Calu3 (cell line): Measurements from ENCODE around the gene STX12. TPM values are rescaled to one million over a fixed set of nuclear protein-coding genes. Genes with fewer than 3 reads are reported as not detected.

Source experiments
- BruUV-seq: library from RNA; stranded (reverse); fragments of 400-500 nt; replicated peaks from 2 replicates; lab custom pipeline; 2021; lab: Mats Ljungman, UMichigan
- CTCF ChIA-PET: fragments of 300-600 bp; sonication (Branson Sonifier 250); formaldehyde crosslinking; loops from one replicate; lab custom pipeline; 2022; ENCODE audit warnings: antibody characterized with exemption; lab: Charles Lee
- DNase-seq: peaks from one replicate; pipeline ENCODE4 v3.0.0; 2022
- H3K27ac Mint-ChIP-seq: one replicate; pipeline ENCODE4 v1.8.0; 2022; ENCODE audit warnings: mixed read lengths; ENCODE audit not compliant: unreplicated experiment
- H3K27me3 Mint-ChIP-seq: one replicate; pipeline ENCODE4 v1.8.0; 2022; ENCODE audit warnings: mixed read lengths; ENCODE audit not compliant: unreplicated experiment
- H3K36me3 Mint-ChIP-seq: one replicate; pipeline ENCODE4 v1.8.0; 2022; ENCODE audit warnings: mild to moderate bottlenecking, moderate library complexity, mixed read lengths; ENCODE audit not compliant: insufficient read depth, unreplicated experiment
- H3K4me1 Mint-ChIP-seq: one replicate; pipeline ENCODE4 v1.8.0; 2022; ENCODE audit warnings: mild to moderate bottlenecking, low read depth, mixed read lengths; ENCODE audit not compliant: unreplicated experiment
- H3K4me3 Mint-ChIP-seq: one replicate; pipeline ENCODE4 v1.8.0; 2022; ENCODE audit warnings: mild to moderate bottlenecking, low read depth, moderate library complexity, mixed read lengths; ENCODE audit not compliant: unreplicated experiment
- H3K9me3 Mint-ChIP-seq: one replicate; pipeline ENCODE4 v1.8.0; 2022; ENCODE audit warnings: low read depth, mixed read lengths; ENCODE audit not compliant: unreplicated experiment
- CTCF ChIP-seq: fragments of 200-600 bp; IDR thresholded peaks from one replicate; pipeline ENCODE4 v1.8.0; 2022; ENCODE audit warnings: antibody characterized with exemption; ENCODE audit not compliant: unreplicated experiment
- intact Hi-C: fragments of 100-400 bp; cut with micrococcal nuclease; formaldehyde crosslinking; loops from one replicate; pipeline ENCODE4 v1.10.0; 2022; ENCODE audit not compliant: unreplicated experiment
- total RNA-seq: library from RNA; stranded (reverse); gene quantifications from 2 replicates; pipeline ENCODE4 v1.2.3, GENCODE V29; 2022

STX12 gene
- total RNA-seq, 1 experiment from 2014 or later, result 23.4 TPM

GRCh38 chr1:27726173-27727044 is 46.6 kb upstream of the STX12 start:
- TSS peak; percentile 53 for BruUV-seq
- peaks cover 18% of the 10 kb centered on the region for H3K36me3 Mint-ChIP-seq
- H3K4me3 Mint-ChIP-seq, result peak overlapping the region; percentile 68
- H3K4me1 Mint-ChIP-seq, result no peaks in the 10 kb centered on the region
- no peak for TF ChIP-seq CTCF
- no peak overlapping the region for H3K27ac Mint-ChIP-seq
- DNase-seq, result peak; percentile 43
- no peaks in the 10 kb centered on the region for H3K27me3 Mint-ChIP-seq
- CTCF ChIA-PET, result interaction anchor here (0.7 to 1.6 kb wide), 7 partner anchors 11 to 290 kb away, joined by 3 to 15 read pairs (median 6); partner anchors contain the start of genes IFI6, PPP1R8 and STX12
- no peaks in the 10 kb centered on the region for H3K9me3 Mint-ChIP-seq
- intact Hi-C loops, result loop anchor here (5.0 kb wide), 1 partner anchor 54 kb away; the partner anchor contains the start of gene IFI6

GRCh38 chr1:27727126-27727525 is 45.9 kb upstream of the STX12 start:
- DNase-seq, result no peak
- Mint-ChIP-seq H3K9me3 (no peaks in the 10 kb centered on the region), H3K36me3 (peaks cover 18% of the 10 kb centered on the region), H3K4me1 (no peaks in the 10 kb centered on the region), H3K4me3 (peak overlapping the region; percentile 68), H3K27ac (no peak overlapping the region), H3K27me3 (no peaks in the 10 kb centered on the region)
- TF ChIP-seq CTCF, result no peak
- CTCF ChIA-PET, result no interaction called here
- BruUV-seq, result no TSS peak
- intact Hi-C loops, result loop anchor here (5.0 kb wide), 1 partner anchor 55 kb away; the partner anchor contains the start of gene IFI6

GRCh38 chr1:27736252-27736651 is 36.8 kb upstream of the STX12 start:
- H3K4me1 Mint-ChIP-seq, result no peaks in the 10 kb centered on the region
- H3K4me3 Mint-ChIP-seq, result no peak overlapping the region
- BruUV-seq, result no TSS peak
- no peaks in the 10 kb centered on the region for H3K9me3 Mint-ChIP-seq
- intact Hi-C loops, result no loop called here
- H3K27ac Mint-ChIP-seq, result no peak overlapping the region
- no peaks in the 10 kb centered on the region for H3K27me3 Mint-ChIP-seq
- TF ChIP-seq CTCF, result no peak
- CTCF ChIA-PET, result no interaction called here
- peaks cover 6% of the 10 kb centered on the region for H3K36me3 Mint-ChIP-seq
- no peak for DNase-seq

GRCh38 chr1:27741121-27741520 is 31.9 kb upstream of the STX12 start:
- intact Hi-C loops, result no loop called here
- Mint-ChIP-seq H3K4me1 (no peaks in the 10 kb centered on the region), H3K9me3 (no peaks in the 10 kb centered on the region), H3K27ac (no peak overlapping the region), H3K36me3 (no peaks in the 10 kb centered on the region), H3K27me3 (no peaks in the 10 kb centered on the region), H3K4me3 (no peak overlapping the region)
- no TSS peak for BruUV-seq
- no peak for DNase-seq
- CTCF ChIA-PET, result interaction anchor here (0.7 kb wide), 1 partner anchor 40 kb away, joined by 3 read pairs; no protein-coding TSS in a partner anchor
- TF ChIP-seq CTCF, result no peak
